KMS-11 (cell line): ENCODE measurements around the gene KRT6A.

Experiments used
- H2AFZ ChIP-seq: fragments of 200-600 bp; sonication (generic); 2 replicates; pipeline ENCODE4 v1.6.1; 2016; ENCODE audit warnings: antibody characterized with exemption, mixed run types, low read depth
- H3K27ac ChIP-seq: fragments of 200-600 bp; sonication (generic); 2 replicates; pipeline ENCODE4 v1.6.1; 2016; ENCODE audit warnings: mild to moderate bottlenecking, mixed run types
- H3K27me3 ChIP-seq: fragments of 200-600 bp; sonication (generic); 2 replicates; pipeline ENCODE4 v1.6.1; 2017; ENCODE audit warnings: mild to moderate bottlenecking, low read depth, mixed run types, moderate library complexity; ENCODE audit not compliant: insufficient read depth
- H3K36me3 ChIP-seq: fragments of 200-600 bp; sonication (generic); 2 replicates; pipeline ENCODE4 v1.6.1; 2017; ENCODE audit warnings: mild to moderate bottlenecking, mixed run types; ENCODE audit not compliant: insufficient read depth
- H3K4me1 ChIP-seq: fragments of 200-600 bp; sonication (generic); 2 replicates; pipeline ENCODE4 v1.6.1; 2016; ENCODE audit warnings: mild to moderate bottlenecking, low read depth, mixed run types; ENCODE audit not compliant: poor library complexity, severe bottlenecking
- H3K4me2 ChIP-seq: fragments of 200-600 bp; sonication (generic); 2 replicates; pipeline ENCODE4 v1.7.0; 2016; ENCODE audit warnings: mild to moderate bottlenecking, mixed run types
- H3K4me3 ChIP-seq: fragments of 200-600 bp; sonication (generic); IDR thresholded peaks from 2 replicates; pipeline ENCODE4 v1.6.1; 2017; ENCODE audit warnings: low read depth, low read length, mixed read lengths; ENCODE audit not compliant: insufficient read depth
- H3K79me2 ChIP-seq: fragments of 200-600 bp; sonication (generic); 2 replicates; pipeline ENCODE4 v1.6.1; 2016; ENCODE audit warnings: low read depth, mixed run types; ENCODE audit not compliant: insufficient read depth
- H3K9ac ChIP-seq: fragments of 200-600 bp; sonication (generic); 2 replicates; pipeline ENCODE4 v1.6.1; 2016; ENCODE audit warnings: mild to moderate bottlenecking, mixed run types
- H4K20me1 ChIP-seq: fragments of 200-600 bp; sonication (generic); 2 replicates; pipeline ENCODE4 v1.6.1; 2016; ENCODE audit warnings: mild to moderate bottlenecking, mixed run types; ENCODE audit not compliant: insufficient read depth
- CTCF ChIP-seq: fragments of 200-600 bp; sonication (generic); conservative IDR thresholded peaks from 2 replicates; pipeline ENCODE4 v1.6.1; 2017; ENCODE audit warnings: low read depth, mild to moderate bottlenecking, antibody characterized with exemption, low read length, moderate library complexity, mixed read lengths

Gene KRT6A

GRCh38 chr12:52524241-52524897, 31.3 kb upstream of the KRT6A start:
- H3K4me1 ChIP-seq, result no peaks in the 10 kb centered on the region
- no peak overlapping the region for H2AFZ ChIP-seq
- H3K27me3 ChIP-seq, result peaks cover 23% of the 10 kb centered on the region; the same call in 1 of the 2 replicates
- no peak for TF ChIP-seq CTCF
- no peak overlapping the region for H3K4me2 ChIP-seq
- no peaks in the 10 kb centered on the region for H3K79me2 ChIP-seq
- no peak overlapping the region for H3K9ac ChIP-seq
- no peaks in the 10 kb centered on the region for H3K36me3 ChIP-seq
- H3K4me3 ChIP-seq, result no peak overlapping the region
- no peak overlapping the region for H3K27ac ChIP-seq
- no peaks in the 10 kb centered on the region for H4K20me1 ChIP-seq

- no peak overlapping the region for H3K27ac ChIP-seq
- no peaks in the 10 kb centered on the region for H4K20me1 ChIP-seq
- no peaks in the 10 kb centered on the region for H3K79me2 ChIP-seq
- no peaks in the 10 kb centered on the region for H3K36me3 ChIP-seq
- peaks cover 23% of the 10 kb centered on the region; the same call in 1 of the 2 replicates for H3K27me3 ChIP-seq
- no peak overlapping the region for H3K4me3 ChIP-seq
- no peak overlapping the region for H2AFZ ChIP-seq
- TF ChIP-seq CTCF, result no peak
- H3K9ac ChIP-seq, result no peak overlapping the region
- no peak overlapping the region for H3K4me2 ChIP-seq
- H3K4me1 ChIP-seq, result no peaks in the 10 kb centered on the region
Measured at GRCh38 chr12:52523824-52524223, 30.8 kb upstream of the KRT6A start.

GRCh38 chr12:52522346-52523011, 29.4 kb upstream of the KRT6A start:
- H2AFZ ChIP-seq, result no peak overlapping the region
- no peak overlapping the region for H3K27ac ChIP-seq
- H3K4me2 ChIP-seq, result no peak overlapping the region
- no peaks in the 10 kb centered on the region for H4K20me1 ChIP-seq
- no peak overlapping the region for H3K9ac ChIP-seq
- no peak overlapping the region for H3K4me3 ChIP-seq
- no peaks in the 10 kb centered on the region for H3K79me2 ChIP-seq
- TF ChIP-seq CTCF, result no peak
- H3K27me3 ChIP-seq, result peaks cover 23% of the 10 kb centered on the region; the same call in 1 of the 2 replicates
- H3K36me3 ChIP-seq, result no peaks in the 10 kb centered on the region
- no peaks in the 10 kb centered on the region for H3K4me1 ChIP-seq

- peaks cover 23% of the 10 kb centered on the region; the same call in 1 of the 2 replicates for H3K27me3 ChIP-seq
- no peak overlapping the region for H3K4me2 ChIP-seq
- no peak overlapping the region for H3K4me3 ChIP-seq
- no peak overlapping the region for H3K27ac ChIP-seq
- no peak for TF ChIP-seq CTCF
- H3K9ac ChIP-seq, result no peak overlapping the region
- no peaks in the 10 kb centered on the region for H4K20me1 ChIP-seq
- H2AFZ ChIP-seq, result no peak overlapping the region
- H3K36me3 ChIP-seq, result no peaks in the 10 kb centered on the region
- H3K4me1 ChIP-seq, result no peaks in the 10 kb centered on the region
- no peaks in the 10 kb centered on the region for H3K79me2 ChIP-seq
Measured at GRCh38 chr12:52521568-52522266, 28.7 kb upstream of the KRT6A start.
